Measurements from ENCODE around the gene BNC2.

Gene BNC2

DNA sequence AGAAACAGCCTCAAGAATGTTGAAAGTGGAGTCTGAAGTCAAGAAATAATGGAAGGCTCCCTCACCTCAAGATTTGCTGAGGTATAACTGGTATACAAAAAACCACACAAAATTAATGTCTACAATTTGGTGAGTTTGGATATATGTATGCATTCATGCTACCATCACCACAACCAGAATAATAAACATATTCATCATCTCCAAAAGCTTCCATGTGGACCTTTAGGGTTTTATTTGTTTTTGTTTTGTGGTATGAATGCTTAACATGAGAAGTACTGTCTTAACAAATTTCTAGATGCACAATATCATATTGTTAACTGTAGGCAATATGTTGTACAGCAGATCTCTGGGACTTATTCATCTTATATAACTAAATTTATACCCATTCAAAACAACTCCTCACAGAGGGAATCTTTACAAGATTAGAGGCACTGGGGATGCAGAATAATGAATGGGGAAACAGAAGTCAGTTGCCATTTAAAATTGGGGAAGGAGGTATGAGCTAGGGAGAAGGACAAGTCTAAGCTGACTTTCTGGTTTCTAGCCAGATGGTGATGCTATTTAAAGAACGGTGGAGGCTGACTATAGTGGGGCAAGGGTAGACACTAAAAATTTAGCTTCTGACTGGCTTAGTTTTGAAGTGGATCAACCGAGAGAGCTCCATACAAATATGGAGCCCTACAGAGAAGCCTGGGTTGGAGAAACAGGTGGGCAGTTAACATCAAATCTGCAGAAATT lies 213.9 kb downstream of the BNC2 start:
- TF ChIP-seq POLR2AphosphoS5 (IDR thresholded peaks at IDR 0.05; ENCODE audit: borderline replicate concordance, low read depth, low read length) (no peak), EZH2 (IDR thresholded peaks at IDR 0.05) (no peak), FOXP2 (optimal IDR thresholded peaks at IDR 0.05; ENCODE audit: control extremely low read depth, extremely low read length, insufficient read depth) (no peak)
- Histone ChIP-seq H3K36me3 (ENCODE audit: insufficient read depth, low read length) (no peaks in the 10 kb centered on the region), H3K9me3 (ENCODE audit: low read depth, low read length) (no peaks in the 10 kb centered on the region), H3K27ac (no peak overlapping the region), H3K9ac (ENCODE audit: insufficient read length) (no peak overlapping the region), H3K4me3 (no peak overlapping the region)
- no peak for DNase-seq (ENCODE audit: low read depth, low spot score)

DNA sequence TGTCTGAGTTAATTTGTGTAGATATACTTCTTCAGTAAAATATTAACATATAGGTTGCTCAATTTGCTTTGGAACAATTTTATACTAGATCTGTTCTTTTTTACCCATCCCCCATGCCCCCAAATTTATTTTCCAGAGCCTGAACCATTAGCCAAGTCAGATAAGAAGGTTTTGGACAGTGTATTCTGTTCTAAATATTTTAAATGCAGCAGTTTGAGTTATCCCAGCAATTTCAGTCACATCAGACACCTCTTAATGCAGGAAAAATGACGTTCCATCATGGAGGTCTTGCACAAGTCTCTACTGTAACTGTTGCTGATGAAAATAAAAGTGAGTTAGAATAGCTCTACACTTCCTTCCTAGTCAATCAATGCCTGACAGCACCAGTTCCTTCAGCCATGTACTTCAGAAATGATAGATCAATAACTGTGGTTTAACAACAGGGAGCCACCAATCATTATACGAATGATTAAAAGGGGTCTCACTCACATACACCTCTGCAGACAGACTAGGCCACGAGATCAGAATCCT lies 215.8 kb downstream of the BNC2 start:
- TF ChIP-seq EZH2 (IDR thresholded peaks at IDR 0.05) (no peak), POLR2AphosphoS5 (IDR thresholded peaks at IDR 0.05; ENCODE audit: borderline replicate concordance, low read depth, low read length) (no peak)
- H3K36me3 ChIP-seq (ENCODE audit: insufficient read depth, low read length), result no peaks in the 10 kb centered on the region
- no peak overlapping the region; the same call in 1 of the 2 replicates for H3K27ac ChIP-seq
- DNase-seq (ENCODE audit: low read depth, low spot score), result no peak
- H3K4me3 ChIP-seq, result no peak overlapping the region
- H3K9ac ChIP-seq (ENCODE audit: insufficient read length), result no peak overlapping the region
- no peaks in the 10 kb centered on the region for H3K9me3 ChIP-seq (ENCODE audit: low read depth, low read length)

DNA sequence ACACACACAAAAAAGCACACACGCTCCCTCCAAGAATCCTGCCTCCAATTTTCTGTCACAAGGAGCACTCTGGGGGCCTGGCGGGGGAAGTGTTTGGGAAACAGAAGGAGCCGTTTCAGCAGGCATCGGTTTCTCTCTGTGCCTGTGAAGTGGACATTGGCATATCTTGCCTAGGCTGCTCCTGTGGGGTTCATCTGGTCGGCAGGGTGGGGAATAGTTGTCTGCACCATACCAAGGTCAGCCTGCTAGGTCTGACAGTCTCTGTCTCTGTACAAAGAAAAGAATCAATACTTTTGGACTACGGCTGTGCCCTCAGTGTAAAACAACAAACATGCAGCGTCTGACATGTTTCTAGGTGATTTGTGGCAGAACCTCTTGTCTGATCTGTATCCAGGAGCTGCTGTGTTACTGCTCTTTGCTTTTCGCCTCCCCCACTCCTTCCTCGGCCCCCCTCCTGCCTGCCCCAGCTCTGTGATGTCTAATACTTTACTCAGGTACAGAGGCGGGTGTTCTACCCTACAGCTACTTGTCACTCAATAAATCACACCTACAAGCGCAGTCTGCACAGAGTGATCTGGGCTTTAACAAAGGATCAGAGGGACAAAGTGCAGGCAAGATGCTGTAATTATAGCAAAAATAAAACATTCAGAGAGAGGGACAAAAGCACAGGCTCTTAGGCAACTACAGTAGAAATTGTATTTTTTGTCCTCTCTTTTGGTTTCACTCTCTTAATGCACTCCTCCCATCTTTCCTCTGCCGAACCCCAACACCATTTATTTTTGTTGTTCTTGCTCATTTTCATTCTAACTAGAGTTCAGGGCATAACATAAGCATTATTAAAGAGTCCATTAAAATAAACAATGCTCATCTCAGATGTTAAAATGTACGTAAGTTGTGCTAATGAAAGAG lies 216.7 kb downstream of the BNC2 start:
- H3K27ac ChIP-seq, result no peak overlapping the region
- no peaks in the 10 kb centered on the region for H3K36me3 ChIP-seq (ENCODE audit: insufficient read depth, low read length)
- 0 out of 2 replicates have a peak overlapping the region, but pooled peaks have one; percentile 12 for H3K4me3 ChIP-seq
- DNase-seq (ENCODE audit: low read depth, low spot score), result no peak
- peak overlapping the region; percentile 24 for H3K9ac ChIP-seq (ENCODE audit: insufficient read length)
- no peaks in the 10 kb centered on the region for H3K9me3 ChIP-seq (ENCODE audit: low read depth, low read length)
- TF ChIP-seq FOXP2 (optimal IDR thresholded peaks at IDR 0.05; ENCODE audit: control extremely low read depth, extremely low read length, insufficient read depth) (no peak), EZH2 (IDR thresholded peaks at IDR 0.05) (no peak), POLR2AphosphoS5 (IDR thresholded peaks at IDR 0.05; ENCODE audit: borderline replicate concordance, low read depth, low read length) (no peak)

DNA sequence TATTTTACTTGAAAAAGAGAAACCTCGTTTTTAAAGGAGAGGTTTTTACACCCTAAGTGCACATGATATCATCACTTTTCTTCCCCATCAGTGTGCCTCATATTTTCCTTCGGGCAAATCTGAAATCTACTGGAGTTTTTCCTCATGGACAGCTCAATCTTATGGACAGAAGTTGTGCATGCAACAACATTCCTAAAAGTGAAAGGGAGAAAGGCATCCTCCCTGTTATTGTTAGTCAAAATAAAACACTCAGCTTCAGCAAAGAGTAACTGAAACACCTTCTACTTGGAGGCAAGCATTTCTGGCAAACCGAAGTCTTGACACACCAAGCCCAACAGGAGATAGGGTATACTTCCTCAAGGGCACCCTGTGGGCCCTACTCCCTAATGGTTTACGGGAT lies 217.9 kb downstream of the BNC2 start:
- TF ChIP-seq POLR2AphosphoS5 (IDR thresholded peaks at IDR 0.05; ENCODE audit: borderline replicate concordance, low read depth, low read length) (no peak), EZH2 (IDR thresholded peaks at IDR 0.05) (no peak), FOXP2 (optimal IDR thresholded peaks at IDR 0.05; ENCODE audit: control extremely low read depth, extremely low read length, insufficient read depth) (no peak)
- peak overlapping the region; percentile 43 for H3K9ac ChIP-seq (ENCODE audit: insufficient read length)
- H3K36me3 ChIP-seq (ENCODE audit: insufficient read depth, low read length), result no peaks in the 10 kb centered on the region

DNA sequence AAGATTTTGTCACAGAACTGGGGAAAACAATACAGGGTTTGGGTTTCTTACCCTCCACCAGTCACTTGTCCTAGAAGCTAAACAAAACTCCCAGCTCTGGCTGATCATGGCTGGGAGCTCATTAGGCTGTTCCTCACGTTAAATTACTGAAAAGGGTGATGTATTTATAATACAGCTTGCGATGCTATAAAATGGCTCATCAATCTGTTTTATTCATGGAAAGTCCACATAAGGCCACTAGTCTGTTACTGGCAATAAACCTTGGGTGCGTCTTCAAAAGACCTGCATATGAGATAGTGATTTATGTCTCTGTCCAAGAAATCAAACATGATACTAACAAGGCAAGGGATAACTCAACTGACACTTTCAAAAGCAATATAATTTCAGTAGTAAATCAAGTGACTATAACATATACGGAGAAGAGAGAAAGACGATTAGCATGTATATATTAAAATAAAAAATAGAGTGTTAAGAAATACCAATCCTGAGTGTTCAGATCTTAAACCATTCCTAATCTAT lies 219.0 kb downstream of the BNC2 start:
- Histone ChIP-seq H3K9me3 (ENCODE audit: low read depth, low read length) (no peaks in the 10 kb centered on the region), H3K4me3 (no peak overlapping the region), H3K9ac (ENCODE audit: insufficient read length) (no peak overlapping the region), H3K36me3 (ENCODE audit: insufficient read depth, low read length) (no peaks in the 10 kb centered on the region), H3K27ac (no peak overlapping the region)
- no peak for DNase-seq (ENCODE audit: low read depth, low spot score)
- TF ChIP-seq FOXP2 (optimal IDR thresholded peaks at IDR 0.05; ENCODE audit: control extremely low read depth, extremely low read length, insufficient read depth) (no peak), POLR2AphosphoS5 (IDR thresholded peaks at IDR 0.05; ENCODE audit: borderline replicate concordance, low read depth, low read length) (no peak), EZH2 (IDR thresholded peaks at IDR 0.05) (no peak)

More for the DNA sequence above, 217.9 kb downstream of the BNC2 start:
- no peak for DNase-seq (ENCODE audit: low read depth, low spot score)
- peak overlapping the region; percentile 53 for H3K4me3 ChIP-seq
- H3K9me3 ChIP-seq (ENCODE audit: low read depth, low read length), result no peaks in the 10 kb centered on the region
- peak overlapping the region; percentile 53; the same call in 1 of the 2 replicates for H3K27ac ChIP-seq

DNA sequence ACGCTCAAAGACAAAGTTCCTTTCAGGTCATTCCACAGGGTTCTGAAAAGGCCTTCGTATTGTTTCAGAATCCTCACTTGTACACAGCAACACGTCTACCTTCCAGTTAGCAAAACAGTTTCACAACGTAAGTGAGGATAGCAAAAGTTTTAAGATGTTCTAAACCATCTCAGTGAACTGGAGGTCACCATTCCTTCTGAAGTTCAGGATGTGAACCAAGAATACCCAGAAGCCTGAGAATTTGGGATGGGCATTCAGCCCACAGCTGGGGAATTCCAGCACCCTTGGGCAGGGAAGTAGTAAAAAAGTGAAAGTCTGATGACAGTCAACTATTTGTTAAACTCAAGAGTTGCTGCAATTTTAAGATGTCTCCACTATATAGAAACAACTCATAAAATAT lies 224.5 kb downstream of the BNC2 start:
- Histone ChIP-seq H3K9ac (ENCODE audit: insufficient read length) (no peak overlapping the region), H3K36me3 (ENCODE audit: insufficient read depth, low read length) (no peaks in the 10 kb centered on the region), H3K9me3 (ENCODE audit: low read depth, low read length) (no peaks in the 10 kb centered on the region), H3K27ac (no peak overlapping the region), H3K4me3 (no peak overlapping the region)
- DNase-seq (ENCODE audit: low read depth, low spot score), result no peak
- no peak for TF ChIP-seq FOXP2 (optimal IDR thresholded peaks at IDR 0.05; ENCODE audit: control extremely low read depth, extremely low read length, insufficient read depth)
- TF ChIP-seq EZH2 (IDR thresholded peaks at IDR 0.05), result no peak
- no peak for TF ChIP-seq POLR2AphosphoS5 (IDR thresholded peaks at IDR 0.05; ENCODE audit: borderline replicate concordance, low read depth, low read length)

DNA sequence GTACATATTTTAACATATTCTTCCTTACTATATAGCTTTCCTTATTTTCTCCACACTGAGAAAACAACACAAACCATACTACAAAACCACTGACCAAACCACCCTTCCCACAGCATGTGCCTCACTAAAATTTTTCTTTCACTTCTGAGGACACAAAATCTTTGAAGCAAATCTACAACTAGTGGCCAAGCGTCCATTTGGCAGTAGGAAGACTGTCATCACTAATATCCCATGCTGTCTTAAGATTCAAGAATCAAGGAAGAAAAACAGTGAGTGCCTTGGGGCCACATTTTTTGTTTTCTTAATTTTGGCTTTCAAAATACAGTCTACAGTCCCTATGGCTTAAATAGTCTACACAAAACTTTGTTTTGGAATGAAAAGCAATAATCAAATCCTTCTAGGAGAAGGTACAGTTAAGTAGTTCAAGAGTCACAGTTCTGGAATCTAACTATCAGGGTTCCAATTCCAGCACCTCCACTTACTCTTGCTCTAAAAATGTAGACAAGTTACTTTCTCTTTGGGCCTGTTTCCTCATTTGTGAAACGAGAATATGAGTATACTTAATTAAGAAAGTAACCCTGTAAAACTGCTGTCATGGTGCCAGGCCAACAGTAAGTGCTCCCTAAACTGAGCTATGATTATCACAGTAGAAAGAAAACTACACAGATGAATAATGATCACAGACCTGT lies 227.9 kb downstream of the BNC2 start:
- H3K27ac ChIP-seq, result no peak overlapping the region
- no peaks in the 10 kb centered on the region for H3K9me3 ChIP-seq (ENCODE audit: low read depth, low read length)
- H3K36me3 ChIP-seq (ENCODE audit: insufficient read depth, low read length), result no peaks in the 10 kb centered on the region
- H3K9ac ChIP-seq (ENCODE audit: insufficient read length), result no peak overlapping the region
- no peak for TF ChIP-seq EZH2 (IDR thresholded peaks at IDR 0.05)
- TF ChIP-seq FOXP2 (optimal IDR thresholded peaks at IDR 0.05; ENCODE audit: control extremely low read depth, extremely low read length, insufficient read depth), result no peak
- no peak for TF ChIP-seq POLR2AphosphoS5 (IDR thresholded peaks at IDR 0.05; ENCODE audit: borderline replicate concordance, low read depth, low read length)
- no peak for DNase-seq (ENCODE audit: low read depth, low spot score)
- no peak overlapping the region for H3K4me3 ChIP-seq
